Measurements from ENCODE around the gene NPAS4.
"Not testable (repeated sequence)": the region's sequence is repeated elsewhere in the genome, so short reads cannot be mapped to it uniquely, and the experiment has no call there.

NPAS4 gene

DNA sequence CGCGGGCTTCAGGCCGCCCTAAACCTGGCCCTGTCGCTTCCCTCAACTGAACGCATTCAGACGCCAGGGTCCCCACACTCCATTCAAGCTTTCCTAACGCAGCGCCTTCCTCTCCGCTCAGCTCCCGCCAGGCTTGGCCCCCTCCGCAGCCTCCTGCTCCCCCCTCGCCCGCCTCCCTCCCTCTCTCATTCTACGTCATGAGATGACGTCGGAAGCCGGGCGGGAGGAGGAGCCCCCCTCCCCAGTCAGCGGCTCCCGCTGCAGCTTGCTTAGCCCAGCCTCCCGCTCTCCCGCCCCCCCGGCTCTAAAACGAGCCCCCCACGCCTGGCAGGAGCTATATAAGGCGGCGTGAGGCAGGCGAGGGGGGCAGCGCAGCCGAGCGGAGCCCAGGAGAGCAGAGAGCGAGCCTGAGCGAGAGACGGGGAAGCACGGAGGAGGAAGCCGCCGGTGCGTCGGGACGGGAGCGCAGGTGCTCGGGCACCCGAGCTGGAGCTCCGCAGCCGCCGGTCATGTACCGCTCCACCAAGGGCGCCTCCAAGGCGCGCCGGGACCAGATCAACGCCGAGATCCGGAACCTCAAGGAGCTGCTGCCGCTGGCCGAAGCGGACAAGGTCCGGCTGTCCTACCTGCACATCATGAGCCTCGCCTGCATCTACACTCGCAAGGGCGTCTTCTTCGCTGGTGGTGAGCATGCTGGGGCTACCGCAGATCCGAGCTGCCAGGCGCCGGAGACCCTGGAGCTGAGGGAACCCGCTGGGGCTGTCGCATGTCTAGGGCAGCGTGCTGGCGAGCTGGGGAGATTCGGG, at the start of gene NPAS4:
TSS of gene NPAS4 (plus strand) at position 365 of the 806 bp plus-strand sequence. CDS start at position 510, 145 bp downstream.
- Mint-ChIP-seq H3K9me3 (no peaks in the 10 kb centered on the region), H3K4me1 (ENCODE audit: low read depth) (peaks cover 47% of the 10 kb centered on the region), H3K27me3 (peaks cover 39% of the 10 kb centered on the region), H3K36me3 (ENCODE audit: low read depth) (no peaks in the 10 kb centered on the region), H3K4me3 (no peak within 1 kb of the TSS), H3K27ac (no peak within 1 kb of the TSS)

DNA sequence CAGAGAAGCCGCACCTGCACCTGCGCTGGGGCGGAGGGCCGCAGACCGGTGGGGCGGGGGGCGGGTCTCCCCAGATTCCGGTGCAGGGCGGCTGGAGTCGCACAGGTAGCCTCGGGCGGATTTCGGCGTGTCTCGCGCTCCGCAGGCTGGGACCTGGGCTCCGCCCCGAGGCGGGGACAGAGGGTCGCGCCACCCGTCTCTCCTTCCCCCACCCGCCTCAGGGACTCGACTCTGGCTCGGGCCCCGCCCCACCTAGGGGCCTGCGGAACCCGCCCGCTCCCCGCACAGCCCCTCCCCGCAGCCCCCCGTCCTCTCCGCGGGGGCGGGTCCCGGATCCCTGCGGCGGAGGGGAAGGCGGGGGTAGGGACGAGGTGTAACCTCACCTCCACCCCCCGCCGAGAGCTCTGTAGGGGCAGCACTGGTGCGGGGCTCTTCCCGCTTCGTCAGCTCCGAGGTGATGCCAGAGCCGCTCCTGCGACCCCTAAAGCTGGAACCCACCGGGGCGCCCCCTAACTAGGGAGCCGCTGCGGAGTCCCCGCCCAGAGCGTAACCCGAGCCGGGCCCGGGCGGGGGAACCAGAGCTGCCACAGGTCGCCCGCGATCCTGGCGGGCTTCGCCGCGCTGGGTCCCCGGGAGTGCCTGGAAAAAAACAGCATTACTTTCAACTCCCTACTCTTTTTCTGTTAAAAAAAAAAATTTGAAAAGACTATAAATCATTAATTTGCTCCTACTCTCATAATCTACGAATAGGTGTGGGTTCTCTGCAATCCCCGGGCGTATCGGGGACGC, 49.0 kb upstream of the NPAS4 start, which contains the start of gene SLC29A2:
TSS of gene SLC29A2 (minus strand) at position 134 of the 789 bp plus-strand sequence. CDS start 169 bp downstream, outside the sequence.
- H3K4me3 Mint-ChIP-seq = peak within 1 kb of the TSS; percentile 88
- peaks cover 4% of the 10 kb centered on the region for H3K36me3 Mint-ChIP-seq (ENCODE audit: low read depth)
- peaks cover 23% of the 10 kb centered on the region for H3K4me1 Mint-ChIP-seq (ENCODE audit: low read depth)
- H3K27me3 Mint-ChIP-seq = no peaks in the 10 kb centered on the region
- peak within 1 kb of the TSS; percentile 91 for H3K27ac Mint-ChIP-seq
- H3K9me3 Mint-ChIP-seq = no peaks in the 10 kb centered on the region

GRCh38 chr11:66373265-66373664, 47.6 kb upstream of the NPAS4 start:
- no peaks in the 10 kb centered on the region for H3K36me3 Mint-ChIP-seq (ENCODE audit: low read depth)
- no peak overlapping the region for H3K4me3 Mint-ChIP-seq
- peak overlapping the region; percentile 21 for H3K27ac Mint-ChIP-seq
- peaks cover 23% of the 10 kb centered on the region for H3K4me1 Mint-ChIP-seq (ENCODE audit: low read depth)
- no peaks in the 10 kb centered on the region for H3K27me3 Mint-ChIP-seq
- H3K9me3 Mint-ChIP-seq = no peaks in the 10 kb centered on the region

DNA sequence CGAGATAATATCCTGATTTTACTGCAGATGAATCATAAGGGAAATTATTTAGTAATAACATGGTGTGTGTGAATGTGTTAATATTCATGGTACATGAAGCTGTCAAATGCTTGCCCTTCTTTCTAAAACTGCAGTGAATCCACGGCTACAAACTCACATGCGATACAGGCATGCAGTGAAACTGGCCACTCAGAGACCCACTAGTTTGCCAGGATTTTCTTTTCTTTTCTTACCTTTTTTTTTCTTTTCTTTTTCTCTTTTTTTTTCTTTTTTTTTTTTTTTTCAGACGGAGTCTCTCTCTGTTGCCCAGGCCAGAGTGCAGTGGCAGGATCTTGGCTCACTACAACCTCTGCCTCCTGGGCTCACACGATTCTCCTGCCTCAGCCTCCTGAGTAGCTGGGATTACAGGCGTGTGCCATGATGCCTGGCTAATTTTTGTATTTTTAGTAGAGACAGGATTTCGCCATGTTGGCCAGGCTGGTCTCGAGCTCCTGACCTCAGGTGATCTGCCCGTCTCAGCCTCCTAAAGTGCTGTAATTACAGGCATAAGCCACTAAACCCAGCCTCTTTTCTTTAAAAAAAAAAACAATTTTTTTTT, 47.0 kb upstream of the NPAS4 start:
- H3K4me3 Mint-ChIP-seq; H3K36me3 Mint-ChIP-seq (ENCODE audit: low read depth); H3K9me3 Mint-ChIP-seq; H3K27me3 Mint-ChIP-seq: not testable (repeated sequence)
- H3K4me1 Mint-ChIP-seq (ENCODE audit: low read depth) = peaks cover 23% of the 10 kb centered on the region
- H3K27ac Mint-ChIP-seq = peak overlapping the region; percentile 21

GRCh38 chr11:66380264-66380663, 40.6 kb upstream of the NPAS4 start:
- not testable (repeated sequence) for H3K36me3 Mint-ChIP-seq (ENCODE audit: low read depth); H3K27ac Mint-ChIP-seq; H3K27me3 Mint-ChIP-seq; H3K9me3 Mint-ChIP-seq; H3K4me3 Mint-ChIP-seq; H3K4me1 Mint-ChIP-seq (ENCODE audit: low read depth)

- not testable (repeated sequence) for H3K9me3 Mint-ChIP-seq; H3K4me1 Mint-ChIP-seq (ENCODE audit: low read depth); H3K36me3 Mint-ChIP-seq (ENCODE audit: low read depth); H3K27ac Mint-ChIP-seq; H3K4me3 Mint-ChIP-seq; H3K27me3 Mint-ChIP-seq
These were observed 36.5 kb upstream of the NPAS4 start for GRCh38 chr11:66384316-66384715.

DNA sequence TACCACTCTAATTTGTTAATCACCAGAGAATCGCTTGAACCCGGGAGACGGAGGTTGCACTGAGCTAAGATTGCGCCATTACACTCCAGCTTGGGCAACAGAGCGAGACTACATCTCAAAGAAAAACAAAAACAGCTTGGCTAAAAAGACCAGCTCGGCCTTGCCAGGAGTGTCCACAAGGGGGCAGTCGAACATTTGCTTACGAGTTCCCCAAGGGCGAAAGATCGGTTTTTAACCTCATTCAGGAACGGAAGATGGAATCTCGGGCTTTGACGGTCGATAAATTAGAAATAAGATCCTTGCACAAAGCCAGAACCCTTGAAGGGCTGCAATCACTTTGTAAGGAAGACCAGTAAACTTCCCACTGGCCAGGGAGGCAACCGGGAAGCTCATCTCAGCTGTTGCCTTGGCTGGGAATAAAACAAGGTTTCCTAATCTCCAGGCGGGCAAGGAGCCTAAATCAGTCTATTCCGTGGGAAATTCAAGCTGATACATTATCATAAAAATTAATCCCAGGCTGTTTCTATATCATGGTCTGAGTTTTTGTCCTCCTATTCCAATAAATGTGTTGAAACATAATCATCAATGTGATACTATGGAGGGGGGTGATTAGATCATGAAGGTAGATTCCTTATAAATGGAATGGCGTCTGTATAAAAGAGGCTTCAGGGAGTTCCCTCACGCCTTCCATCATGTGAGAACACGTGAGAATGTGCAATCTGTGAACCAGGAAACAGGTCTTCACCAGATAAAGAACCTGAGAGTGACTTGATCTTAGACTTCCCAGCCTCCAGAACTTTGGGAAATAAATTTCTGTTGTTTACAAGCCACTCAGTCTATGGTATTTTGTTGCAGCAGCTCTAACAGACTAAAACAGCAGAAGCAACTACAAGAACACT, 34.4 kb upstream of the NPAS4 start:
- Mint-ChIP-seq H3K4me3 (peak overlapping the region; percentile 3), H3K27me3 (no peaks in the 10 kb centered on the region), H3K9me3 (no peaks in the 10 kb centered on the region), H3K36me3 (ENCODE audit: low read depth) (no peaks in the 10 kb centered on the region), H3K4me1 (ENCODE audit: low read depth) (peaks cover 6% of the 10 kb centered on the region), H3K27ac (no peak overlapping the region)

- no peaks in the 10 kb centered on the region for H3K9me3 Mint-ChIP-seq
- no peaks in the 10 kb centered on the region for H3K36me3 Mint-ChIP-seq (ENCODE audit: low read depth)
- peaks cover 6% of the 10 kb centered on the region for H3K4me1 Mint-ChIP-seq (ENCODE audit: low read depth)
- H3K4me3 Mint-ChIP-seq = no peak overlapping the region
- no peaks in the 10 kb centered on the region for H3K27me3 Mint-ChIP-seq
- H3K27ac Mint-ChIP-seq = no peak overlapping the region
These were observed 32.0 kb upstream of the NPAS4 start for GRCh38 chr11:66388780-66389386.

GRCh38 chr11:66391322-66391721, 29.5 kb upstream of the NPAS4 start:
- peaks cover 1% of the 10 kb centered on the region for H3K4me1 Mint-ChIP-seq (ENCODE audit: low read depth)

GRCh38 chr11:66393954-66394353, 26.9 kb upstream of the NPAS4 start:
- H3K9me3 Mint-ChIP-seq = no peaks in the 10 kb centered on the region
- H3K4me1 Mint-ChIP-seq (ENCODE audit: low read depth) = no peaks in the 10 kb centered on the region
- H3K36me3 Mint-ChIP-seq (ENCODE audit: low read depth) = no peaks in the 10 kb centered on the region
- no peak overlapping the region for H3K27ac Mint-ChIP-seq
- no peak overlapping the region for H3K4me3 Mint-ChIP-seq
- no peaks in the 10 kb centered on the region for H3K27me3 Mint-ChIP-seq

More at GRCh38 chr11:66391322-66391721, 29.5 kb upstream of the NPAS4 start:
- Mint-ChIP-seq H3K4me3 (no peak overlapping the region), H3K27ac (no peak overlapping the region), H3K36me3 (ENCODE audit: low read depth) (no peaks in the 10 kb centered on the region), H3K27me3 (no peaks in the 10 kb centered on the region), H3K9me3 (no peaks in the 10 kb centered on the region)

DNA sequence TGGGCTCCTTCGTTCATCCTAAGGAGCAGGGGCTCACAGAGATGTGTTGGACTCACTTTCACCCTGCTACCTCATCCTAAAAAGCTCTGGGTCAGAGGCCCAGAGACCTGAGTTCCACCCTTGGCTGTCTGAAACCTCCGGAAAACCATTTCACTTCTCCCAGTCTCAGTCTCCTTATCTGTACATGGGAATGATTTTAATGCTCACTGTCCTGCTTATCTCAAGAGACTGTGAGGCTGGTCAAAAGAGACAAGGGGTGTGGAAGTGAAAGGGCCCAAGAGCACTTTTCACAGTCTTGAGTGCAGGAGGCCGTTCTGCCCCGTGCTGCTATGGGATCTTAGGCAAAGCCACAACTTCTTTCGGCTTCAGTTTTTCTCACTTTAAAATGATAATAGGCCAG, 13.2 kb upstream of the NPAS4 start:
- H3K9me3 Mint-ChIP-seq = no peaks in the 10 kb centered on the region
- no peaks in the 10 kb centered on the region for H3K36me3 Mint-ChIP-seq (ENCODE audit: low read depth)
- H3K27me3 Mint-ChIP-seq = peaks cover 14% of the 10 kb centered on the region
- H3K27ac Mint-ChIP-seq = no peak overlapping the region
- H3K4me1 Mint-ChIP-seq (ENCODE audit: low read depth) = peaks cover 4% of the 10 kb centered on the region
- H3K4me3 Mint-ChIP-seq = no peak overlapping the region

GRCh38 chr11:66408488-66409214, 12.2 kb upstream of the NPAS4 start:
- Mint-ChIP-seq H3K9me3 (no peaks in the 10 kb centered on the region), H3K4me3 (peak overlapping the region; percentile 72), H3K27me3 (peaks cover 17% of the 10 kb centered on the region), H3K36me3 (ENCODE audit: low read depth) (no peaks in the 10 kb centered on the region), H3K27ac (no peak overlapping the region), H3K4me1 (ENCODE audit: low read depth) (peaks cover 4% of the 10 kb centered on the region)

- H3K4me1 Mint-ChIP-seq (ENCODE audit: low read depth) = peaks cover 4% of the 10 kb centered on the region
- no peaks in the 10 kb centered on the region for H3K36me3 Mint-ChIP-seq (ENCODE audit: low read depth)
- H3K4me3 Mint-ChIP-seq = no peak overlapping the region
- H3K27ac Mint-ChIP-seq = no peak overlapping the region
- peaks cover 22% of the 10 kb centered on the region for H3K27me3 Mint-ChIP-seq
- H3K9me3 Mint-ChIP-seq = no peaks in the 10 kb centered on the region
These were observed 11.6 kb upstream of the NPAS4 start for GRCh38 chr11:66409226-66409625.
